Ovary (tissue), 9 donors: ENCODE data around the gene SSU72. TPM values are rescaled to one million over a fixed set of nuclear protein-coding genes. Genes with fewer than 3 reads are reported as not detected.

Experiments used
- DNase-seq, 5 donors: peaks; one replicate each; pipeline ENCODE4 v3.0.0-alpha.2; 2019 to 2020
- H3K27ac ChIP-seq, 2 donors: fragments of 200-600 bp; one replicate each; pipeline versions ENCODE4 v1.5.1 to v1.8.0; 2019 to 2022
- H3K27me3 ChIP-seq: fragments of 200-600 bp; one replicate; pipeline ENCODE4 v1.8.0; 2022
- H3K36me3 ChIP-seq: fragments of 200-600 bp; sonication (generic); one replicate; pipeline ENCODE4 v1.5.1; 2019
- H3K4me1 ChIP-seq: one replicate; pipeline ENCODE4 v1.8.1; 2013; ENCODE audit warnings: mild to moderate bottlenecking, moderate library complexity; ENCODE audit not compliant: insufficient read depth
- H3K4me3 ChIP-seq: fragments of 200-600 bp; sonication (generic); one replicate; pipeline ENCODE4 v1.5.1; 2017
- H3K9me3 ChIP-seq, 2 donors: fragments of 200-600 bp in 1 of 2; sonication (generic) in 1 of 2; one replicate each; pipeline versions ENCODE4 v1.5.1 to v1.8.1; 2013 to 2019; ENCODE audit warnings: mild to moderate bottlenecking in 1 of 2, moderate library complexity in 1 of 2
- CTCF ChIP-seq, 3 donors: fragments of 450-650 bp in 2 of 3; fragments of 200-600 bp in 1 of 3; IDR thresholded peaks; one replicate each; pipeline versions ENCODE4 v1.5.1 to v1.8.0; 2016 to 2022; ENCODE audit warnings: antibody characterized with exemption in 3 of 3, mild to moderate bottlenecking in 1 of 3
- EP300 ChIP-seq: sonication (generic); formaldehyde crosslinking; IDR thresholded peaks from one replicate; pipeline ENCODE4 v1.6.1; 2017; ENCODE audit warnings: antibody characterized with exemption
- POLR2A ChIP-seq: fragments of 450-650 bp; IDR thresholded peaks from one replicate; pipeline ENCODE4 v1.6.1; 2017; ENCODE audit warnings: antibody characterized with exemption, mild to moderate bottlenecking, moderate library complexity
- WGBS, 3 donors: extraction: QIAGEN DNeasy Blood & Tissue Kit in 1 of 3; methylation state at CpG; one replicate each; pipeline versions ENCODE4 v1.1.5 to v1.1.7; 2013 to 2017; 5-methylcytosine and 5-hydroxymethylcytosine counted together
- intact Hi-C, 4 donors: fragments of 100-400 bp; cut with DNase I; formaldehyde crosslinking; loops; one replicate each; pipeline versions ENCODE4 v1.11.0 to v1.15.1; 2022 to 2023
- polyA plus RNA-seq, 2 donors: library from polyadenylated mRNA; stranded (reverse); fragments of 200-250 nt in 1 of 2; fragments of 350-450 nt in 1 of 2; fragmentation: Illumina TruSeq in 1 of 2; extraction: RNeasy Lipid Tissue Mini Kit (QIAGEN cat#74804) in 1 of 2; gene quantifications; one replicate each; pipeline ENCODE4 v1.2.3, GENCODE V29; 2013 to 2014
- total RNA-seq, 7 donors: library from RNA; depleted of rRNA in 2 of 7; stranded (reverse); fragments of >200 nt in 2 of 7; fragmentation: NEBNext Ultra II Directional in 3 of 7; extraction: Animal tissue kit (Norgen Biotek cat#: 25700) in 3 of 7; gene quantifications; one replicate each; pipeline versions ENCODE4 v1.1.0 to v1.2.4, GENCODE V29; 2016 to 2023
- donor health status: DM: no; HTN: no; CAD: no; lungs with moderate emphysema.
- donor health status: DM: no; HTN: no; CAD: no.
- donor health status: Bipolar disorder and iron deficiency.
- donor health status: DM: yes; HTN: yes; CAD: no.
- donor health status: DM: no; HTN: no; CAD: no.
- donor health status: DM: yes; HTN: yes; CAD: no.

SSU72 gene
- total and polyA plus RNA-seq, 9 donors = 72.3 to 119 (median 110) TPM

- peaks cover 15% of the 10 kb centered on the region for H3K4me1 ChIP-seq
- H3K36me3 ChIP-seq = no peaks in the 10 kb centered on the region
- no peaks in the 10 kb centered on the region for H3K27me3 ChIP-seq
- TF ChIP-seq CTCF (IDR thresholded peaks at IDR 0.05) = no peak
- TF ChIP-seq POLR2A = no peak
- TF ChIP-seq EP300 = no peak
- no peaks in the 10 kb centered on the region for H3K9me3 ChIP-seq
- intact Hi-C loops = no loop called here
- H3K4me3 ChIP-seq = peak overlapping the region; percentile 92
- 28 to 59% (median 33%) methylated on average over 11 of the region's 11 CpGs for WGBS, 3 donors
- H3K27ac ChIP-seq = no peak overlapping the region
- no peak for DNase-seq
Observed at GRCh38 chr1:1613509-1614082, 38.9 kb upstream of the SSU72 start.

GRCh38 chr1:1612104-1612400 lies 37.4 kb upstream of the SSU72 start:
- H3K27me3 ChIP-seq = no peaks in the 10 kb centered on the region
- peak in 1 of 5 donors; percentile 8 for DNase-seq
- peak overlapping the region in 1 of 2 donors; percentile 48 for H3K27ac ChIP-seq
- no peak overlapping the region for H3K4me3 ChIP-seq
- H3K4me1 ChIP-seq = peaks cover 15% of the 10 kb centered on the region
- WGBS, 3 donors = 80 to 83% (median 82%) methylated on average over 3 of the region's 3 CpGs
- H3K9me3 ChIP-seq = no peaks in the 10 kb centered on the region
- intact Hi-C loops = no loop called here
- H3K36me3 ChIP-seq = no peaks in the 10 kb centered on the region
- TF ChIP-seq EP300 (no peak), POLR2A (no peak), CTCF (IDR thresholded peaks at IDR 0.05) (no peak)

GRCh38 chr1:1610796-1611195 lies 36.1 kb upstream of the SSU72 start:
- Histone ChIP-seq H3K36me3 (no peaks in the 10 kb centered on the region), H3K4me1 (peaks cover 9% of the 10 kb centered on the region), H3K27ac (peak overlapping the region in 1 of 2 donors; percentile 48), H3K4me3 (no peak overlapping the region), H3K9me3 (no peaks in the 10 kb centered on the region), H3K27me3 (no peaks in the 10 kb centered on the region)
- TF ChIP-seq POLR2A = no peak
- no peak for TF ChIP-seq CTCF (IDR thresholded peaks at IDR 0.05)
- TF ChIP-seq EP300 = no peak
- intact Hi-C loops = no loop called here
- 28 to 56% (median 29%) methylated on average over 9 of the region's 9 CpGs for WGBS, 3 donors
- DNase-seq = no peak

GRCh38 chr1:1609822-1610485 lies 35.3 kb upstream of the SSU72 start:
- H3K4me3 ChIP-seq = no peak overlapping the region
- H3K27ac ChIP-seq = no peak overlapping the region
- 61 to 71% (median 70%) methylated on average over 12 of the region's 12 CpGs for WGBS, 3 donors
- DNase-seq = peak in 1 of 5 donors; percentile 12
- no peaks in the 10 kb centered on the region for H3K36me3 ChIP-seq
- peaks cover 9% of the 10 kb centered on the region for H3K4me1 ChIP-seq
- no peaks in the 10 kb centered on the region for H3K9me3 ChIP-seq
- intact Hi-C loops = no loop called here
- H3K27me3 ChIP-seq = no peaks in the 10 kb centered on the region
- TF ChIP-seq POLR2A (no peak), CTCF (IDR thresholded peaks at IDR 0.05) (no peak), EP300 (no peak)
